H9 (cell line): ENCODE measurements around the gene LARGE1. TPM values are rescaled to one million over a fixed set of nuclear protein-coding genes. Genes with fewer than 3 reads are reported as not detected.

Experiments used
- DNase-seq: peaks from one replicate; pipeline ENCODE4 v3.0.0-alpha.2; 2017
- H2AFZ ChIP-seq: one replicate; pipeline ENCODE4 v1.6.1; 2013; ENCODE audit warnings: mild to moderate bottlenecking, low read length, control low read depth, moderate library complexity
- H2AK5ac ChIP-seq: 2 replicates; pipeline ENCODE4 v1.6.1; 2013; ENCODE audit warnings: low read length, control low read depth, mixed read lengths; ENCODE audit not compliant: insufficient read length
- H2BK120ac ChIP-seq: one replicate; pipeline ENCODE4 v1.6.1; 2013; ENCODE audit warnings: low read depth, mild to moderate bottlenecking, low read length, control low read depth, inconsistent platforms; ENCODE audit not compliant: poor library complexity, severe bottlenecking
- H2BK12ac ChIP-seq: 2 replicates; pipeline ENCODE4 v1.6.1; 2013; ENCODE audit warnings: low read length, control low read depth, mixed read lengths, low read depth; ENCODE audit not compliant: insufficient read length
- H2BK15ac ChIP-seq: 2 replicates; pipeline ENCODE4 v1.6.1; 2013; ENCODE audit warnings: low read depth, low read length, control low read depth
- H2BK20ac ChIP-seq: one replicate; pipeline ENCODE4 v1.6.1; 2013; ENCODE audit warnings: low read depth, mild to moderate bottlenecking, low read length, control low read depth, inconsistent platforms; ENCODE audit not compliant: poor library complexity, severe bottlenecking
- H2BK5ac ChIP-seq: 2 replicates; pipeline ENCODE4 v1.6.1; 2013; ENCODE audit warnings: low read length, control low read depth, mixed read lengths; ENCODE audit not compliant: insufficient read length
- H3K14ac ChIP-seq: 2 replicates; pipeline ENCODE4 v1.6.1; 2013; ENCODE audit warnings: low read length, control low read depth; ENCODE audit not compliant: insufficient read depth
- H3K18ac ChIP-seq: 2 replicates; pipeline ENCODE4 v1.6.1; 2013; ENCODE audit warnings: low read depth, mild to moderate bottlenecking, mixed read lengths, low read length, control low read depth; ENCODE audit not compliant: insufficient read length
- H3K23ac ChIP-seq: 2 replicates; pipeline ENCODE4 v1.6.1; 2013; ENCODE audit warnings: low read length, control low read depth, mixed read lengths, low read depth; ENCODE audit not compliant: insufficient read length
- H3K23me2 ChIP-seq: 2 replicates; pipeline ENCODE4 v1.6.1; 2013; ENCODE audit warnings: low read depth, mild to moderate bottlenecking, mixed read lengths, low read length, control low read depth; ENCODE audit not compliant: insufficient read length, poor library complexity, severe bottlenecking
- H3K27ac ChIP-seq: 2 replicates; pipeline ENCODE4 v1.5.1; 2013; ENCODE audit warnings: low read length, control low read depth, mixed read lengths, low read depth; ENCODE audit not compliant: insufficient read length
- H3K27me3 ChIP-seq: 2 replicates; pipeline ENCODE4 v1.6.1; 2013; ENCODE audit warnings: low read length, control low read depth, inconsistent platforms; ENCODE audit not compliant: insufficient read depth
- H3K4ac ChIP-seq: 2 replicates; pipeline ENCODE4 v1.6.1; 2013; ENCODE audit warnings: low read depth, mild to moderate bottlenecking, control low read depth, inconsistent platforms, low read length, moderate library complexity
- H3K4me1 ChIP-seq: 2 replicates; pipeline ENCODE4 v1.6.1; 2013; ENCODE audit warnings: low read length, control low read depth, inconsistent platforms; ENCODE audit not compliant: insufficient read depth
- H3K4me2 ChIP-seq: 2 replicates; pipeline ENCODE4 v1.6.1; 2013; ENCODE audit warnings: low read length, control low read depth, mixed read lengths; ENCODE audit not compliant: insufficient read length, insufficient read depth
- H3K56ac ChIP-seq: 2 replicates; pipeline ENCODE4 v1.6.1; 2013; ENCODE audit warnings: low read depth, mild to moderate bottlenecking, mixed read lengths, low read length, control low read depth; ENCODE audit not compliant: insufficient read length
- H3K79me1 ChIP-seq: 2 replicates; pipeline ENCODE4 v1.6.1; 2013; ENCODE audit warnings: low read depth, mild to moderate bottlenecking, moderate library complexity, low read length, control low read depth, inconsistent platforms; ENCODE audit not compliant: insufficient read depth, poor library complexity, severe bottlenecking
- H3K79me2 ChIP-seq: 2 replicates; pipeline ENCODE4 v1.6.1; 2013; ENCODE audit warnings: low read length, control low read depth, inconsistent platforms; ENCODE audit not compliant: insufficient read depth
- H3K9ac ChIP-seq: 2 replicates; pipeline ENCODE4 v1.6.1; 2013; ENCODE audit warnings: low read length, control low read depth, mixed read lengths; ENCODE audit not compliant: insufficient read length; ENCODE audit errors: extremely low read depth
- H3K9me3 ChIP-seq: one replicate; pipeline ENCODE4 v1.6.1; 2013; ENCODE audit warnings: low read depth, low read length, inconsistent platforms; ENCODE audit not compliant: control insufficient read depth
- H3T11ph ChIP-seq: one replicate; pipeline ENCODE4 v1.6.1; 2013; ENCODE audit warnings: mild to moderate bottlenecking, low read length, control low read depth, inconsistent platforms
- H4K20me1 ChIP-seq: one replicate; pipeline ENCODE4 v1.6.1; 2013; ENCODE audit not compliant: control insufficient read depth, insufficient read length, insufficient read depth
- H4K5ac ChIP-seq: 2 replicates; pipeline ENCODE4 v1.6.1; 2013; ENCODE audit warnings: low read depth, mild to moderate bottlenecking, mixed read lengths, low read length, control low read depth; ENCODE audit not compliant: insufficient read length
- H4K8ac ChIP-seq: replicated peaks from 2 replicates; pipeline ENCODE4 v1.6.1; 2013; ENCODE audit warnings: low read length, control low read depth, mixed read lengths, low read depth; ENCODE audit not compliant: insufficient read length
- H4K91ac ChIP-seq: 2 replicates; pipeline ENCODE4 v1.6.1; 2013; ENCODE audit warnings: low read depth, mild to moderate bottlenecking, moderate library complexity, mixed read lengths, low read length, control low read depth; ENCODE audit not compliant: insufficient read length
- H3K27ac Mint-ChIP-seq, 3 experiments: 2 replicates in 2 of 3; 3 replicates in 1 of 3; pipeline ENCODE4 v1.8.0; 2020 to 2021; ENCODE audit warnings: mixed read lengths in 3 of 3, mild to moderate bottlenecking in 1 of 3, moderate library complexity in 1 of 3
- H3K27me3 Mint-ChIP-seq: 2 replicates; pipeline ENCODE4 v1.8.0; 2021; ENCODE audit warnings: low read depth, mild to moderate bottlenecking, moderate library complexity, mixed read lengths
- H3K36me3 Mint-ChIP-seq, 3 experiments: 2 replicates in 2 of 3; 3 replicates in 1 of 3; pipeline ENCODE4 v1.8.0; 2020 to 2021; ENCODE audit warnings: low read depth in 3 of 3, mixed read lengths in 3 of 3; ENCODE audit not compliant: insufficient read depth in 1 of 3
- H3K4me1 Mint-ChIP-seq, 2 experiments: 2 replicates each; pipeline ENCODE4 v1.8.0; 2020; ENCODE audit warnings: mixed read lengths in 2 of 2
- H3K4me3 Mint-ChIP-seq, 2 experiments: 2 replicates in 1 of 2; 3 replicates in 1 of 2; pipeline ENCODE4 v1.8.0; 2020 to 2021; ENCODE audit warnings: mild to moderate bottlenecking in 2 of 2, mixed read lengths in 2 of 2, moderate library complexity in 1 of 2
- H3K9me3 Mint-ChIP-seq, 2 experiments: 2 replicates in 1 of 2; 3 replicates in 1 of 2; pipeline ENCODE4 v1.8.0; 2020; ENCODE audit warnings: mild to moderate bottlenecking in 2 of 2, mixed read lengths in 2 of 2, moderate library complexity in 1 of 2
- WGBS: extraction: QIAGEN DNeasy Blood & Tissue Kit; methylation state at CpG from one replicate; pipeline ENCODE4 v1.1.7; 2013; ENCODE audit warnings: missing lambda C conversion rate, low lambda C conversion rate, mixed read lengths; ENCODE audit not compliant: insufficient read length; ENCODE audit errors: extremely low coverage; 5-methylcytosine and 5-hydroxymethylcytosine counted together
- total RNA-seq: library from RNA; stranded (reverse); gene quantifications from 2 replicates; pipeline ENCODE4 v1.2.1, GENCODE V29; 2021
- TF ChIP-seq, protein P1 (sequence below): fragments of 200-600 bp; sonication (generic); conservative IDR thresholded peaks from 3 replicates; pipeline ENCODE4 v1.8.0; 2021; ENCODE audit warnings: antibody characterized with exemption, mild to moderate bottlenecking

The LARGE1 gene
- total RNA-seq, 1 experiment from 2014 or later = 43.5 TPM

DNA sequence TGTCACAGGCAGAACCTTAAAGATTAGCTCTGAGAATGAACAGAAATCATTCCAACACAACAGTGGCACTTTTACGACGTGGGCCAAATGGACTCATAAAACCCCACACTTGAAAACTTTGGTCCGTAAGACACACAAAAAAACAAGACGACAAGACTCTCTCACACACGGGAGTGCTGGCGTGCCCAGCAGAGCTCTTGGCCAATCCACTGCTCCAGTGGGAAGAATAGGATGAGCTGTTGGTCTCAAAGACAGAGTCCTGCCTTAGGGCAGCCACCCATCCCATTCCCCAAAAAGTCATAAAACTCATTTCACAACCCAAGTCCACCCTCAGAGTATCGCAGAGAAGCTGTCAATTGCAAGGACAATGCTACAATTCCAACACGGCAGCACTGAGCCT is 18.2 kb downstream of the LARGE1 start:
- no peaks in the 10 kb centered on the region for H4K20me1 ChIP-seq
- no peak overlapping the region for H2BK20ac ChIP-seq
- H2AFZ ChIP-seq = no peak overlapping the region
- H3K27me3 ChIP-seq = no peaks in the 10 kb centered on the region
- peaks cover 0 to 5% (median 0%) of the 10 kb centered on the region in 3 experiments; a peak in 2 of 7 replicates for H3K36me3 Mint-ChIP-seq
- H2BK120ac ChIP-seq = no peak overlapping the region
- H3K9ac ChIP-seq = no peak overlapping the region
- H3K4me1 Mint-ChIP-seq = peaks cover 59 to 61% of the 10 kb centered on the region in 2 experiments
- no peak overlapping the region; a peak in 1 of 5 replicates for H3K4me3 Mint-ChIP-seq
- TF ChIP-seq, protein P1, sequence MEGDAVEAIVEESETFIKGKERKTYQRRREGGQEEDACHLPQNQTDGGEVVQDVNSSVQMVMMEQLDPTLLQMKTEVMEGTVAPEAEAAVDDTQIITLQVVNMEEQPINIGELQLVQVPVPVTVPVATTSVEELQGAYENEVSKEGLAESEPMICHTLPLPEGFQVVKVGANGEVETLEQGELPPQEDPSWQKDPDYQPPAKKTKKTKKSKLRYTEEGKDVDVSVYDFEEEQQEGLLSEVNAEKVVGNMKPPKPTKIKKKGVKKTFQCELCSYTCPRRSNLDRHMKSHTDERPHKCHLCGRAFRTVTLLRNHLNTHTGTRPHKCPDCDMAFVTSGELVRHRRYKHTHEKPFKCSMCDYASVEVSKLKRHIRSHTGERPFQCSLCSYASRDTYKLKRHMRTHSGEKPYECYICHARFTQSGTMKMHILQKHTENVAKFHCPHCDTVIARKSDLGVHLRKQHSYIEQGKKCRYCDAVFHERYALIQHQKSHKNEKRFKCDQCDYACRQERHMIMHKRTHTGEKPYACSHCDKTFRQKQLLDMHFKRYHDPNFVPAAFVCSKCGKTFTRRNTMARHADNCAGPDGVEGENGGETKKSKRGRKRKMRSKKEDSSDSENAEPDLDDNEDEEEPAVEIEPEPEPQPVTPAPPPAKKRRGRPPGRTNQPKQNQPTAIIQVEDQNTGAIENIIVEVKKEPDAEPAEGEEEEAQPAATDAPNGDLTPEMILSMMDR = no peak
- H3K27me3 Mint-ChIP-seq = no peaks in the 10 kb centered on the region
- H2BK15ac ChIP-seq = no peak overlapping the region
- no peaks in the 10 kb centered on the region for H3K23me2 ChIP-seq
- H4K91ac ChIP-seq = no peak overlapping the region
- no peaks in the 10 kb centered on the region for H3K9me3 Mint-ChIP-seq
- DNase-seq = no peak
- no peaks in the 10 kb centered on the region for H3K79me1 ChIP-seq
- peaks cover 51% of the 10 kb centered on the region for H3K79me2 ChIP-seq
- WGBS = no CpG with 5 or more reads among the region's 8 CpGs
- no peaks in the 10 kb centered on the region for H3K9me3 ChIP-seq
- peaks cover 18% of the 10 kb centered on the region for H3K4me1 ChIP-seq
- H2AK5ac ChIP-seq = no peak overlapping the region
- H2BK12ac ChIP-seq = no peak overlapping the region
- H3K56ac ChIP-seq = no peak overlapping the region
- no peak overlapping the region for H3K23ac ChIP-seq
- H2BK5ac ChIP-seq = no peak overlapping the region
- H3K27ac Mint-ChIP-seq = peak overlapping the region; percentile 25 to 61 (median 48); a peak in 4 of 7 replicates
- H3K14ac ChIP-seq = no peak overlapping the region
- no peak overlapping the region for H3K4ac ChIP-seq
- no peak overlapping the region for H3K4me2 ChIP-seq
- no peak overlapping the region for H4K8ac ChIP-seq
- no peak overlapping the region for H3T11ph ChIP-seq
- no peak overlapping the region for H3K18ac ChIP-seq
- H4K5ac ChIP-seq = no peak overlapping the region
- no peak overlapping the region for H3K27ac ChIP-seq
